ENCODE measurements around the gene ZNF280B. TPM values are rescaled to one million over a fixed set of nuclear protein-coding genes. Genes with fewer than 3 reads are reported as not detected.
"Not testable (repeated sequence)": the region's sequence is repeated elsewhere in the genome, so short reads cannot be mapped to it uniquely, and the experiment has no call there.

Gene ZNF280B
- total and polyA plus RNA-seq, 2 experiments from 2014 or later = 0.86 to 1.9 TPM

DNA sequence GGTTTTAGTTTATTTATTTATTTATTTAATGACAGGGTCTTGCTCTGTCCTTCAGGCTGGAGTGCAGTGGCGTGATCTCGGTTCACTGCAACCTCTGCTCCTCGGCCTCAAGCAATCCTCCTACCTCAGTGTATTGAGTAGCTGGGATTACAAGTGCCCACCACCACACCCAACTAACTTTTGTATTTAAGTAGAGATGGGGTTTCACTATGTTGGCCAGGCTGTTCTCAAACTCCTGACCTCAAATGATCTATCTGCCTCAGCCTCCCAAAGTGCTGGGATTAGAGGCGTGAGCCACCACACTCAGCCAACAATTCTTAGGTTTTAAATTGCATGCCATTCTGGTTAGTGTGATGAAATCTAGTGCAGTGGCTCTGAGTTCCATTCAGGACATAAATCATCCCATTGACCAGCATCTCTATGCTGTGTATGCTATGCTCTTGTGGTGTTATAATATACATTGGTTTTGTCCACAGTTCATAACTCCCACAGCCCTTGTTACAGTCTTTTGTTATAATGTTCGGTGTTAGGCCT, 28.5 kb downstream of the ZNF280B start:
- Histone ChIP-seq H3K36me3 (no peaks in the 10 kb centered on the region), H3K27me3 (no peaks in the 10 kb centered on the region), H3K4me3 (no peak overlapping the region), H3K27ac (no peak overlapping the region), H3K9me3 (ENCODE audit: low read depth) (no peaks in the 10 kb centered on the region), H3K4me1 (ENCODE audit: low read depth) (no peaks in the 10 kb centered on the region)
- DNase-seq (ENCODE audit: low read depth in 1 of 2, low spot score in 1 of 2) = peak in 1 of 2 donors; percentile 3
- TF ChIP-seq, protein P1, sequence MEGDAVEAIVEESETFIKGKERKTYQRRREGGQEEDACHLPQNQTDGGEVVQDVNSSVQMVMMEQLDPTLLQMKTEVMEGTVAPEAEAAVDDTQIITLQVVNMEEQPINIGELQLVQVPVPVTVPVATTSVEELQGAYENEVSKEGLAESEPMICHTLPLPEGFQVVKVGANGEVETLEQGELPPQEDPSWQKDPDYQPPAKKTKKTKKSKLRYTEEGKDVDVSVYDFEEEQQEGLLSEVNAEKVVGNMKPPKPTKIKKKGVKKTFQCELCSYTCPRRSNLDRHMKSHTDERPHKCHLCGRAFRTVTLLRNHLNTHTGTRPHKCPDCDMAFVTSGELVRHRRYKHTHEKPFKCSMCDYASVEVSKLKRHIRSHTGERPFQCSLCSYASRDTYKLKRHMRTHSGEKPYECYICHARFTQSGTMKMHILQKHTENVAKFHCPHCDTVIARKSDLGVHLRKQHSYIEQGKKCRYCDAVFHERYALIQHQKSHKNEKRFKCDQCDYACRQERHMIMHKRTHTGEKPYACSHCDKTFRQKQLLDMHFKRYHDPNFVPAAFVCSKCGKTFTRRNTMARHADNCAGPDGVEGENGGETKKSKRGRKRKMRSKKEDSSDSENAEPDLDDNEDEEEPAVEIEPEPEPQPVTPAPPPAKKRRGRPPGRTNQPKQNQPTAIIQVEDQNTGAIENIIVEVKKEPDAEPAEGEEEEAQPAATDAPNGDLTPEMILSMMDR (IDR thresholded peaks at IDR 0.05; ENCODE audit: low read depth, low read length) = no peak

DNA sequence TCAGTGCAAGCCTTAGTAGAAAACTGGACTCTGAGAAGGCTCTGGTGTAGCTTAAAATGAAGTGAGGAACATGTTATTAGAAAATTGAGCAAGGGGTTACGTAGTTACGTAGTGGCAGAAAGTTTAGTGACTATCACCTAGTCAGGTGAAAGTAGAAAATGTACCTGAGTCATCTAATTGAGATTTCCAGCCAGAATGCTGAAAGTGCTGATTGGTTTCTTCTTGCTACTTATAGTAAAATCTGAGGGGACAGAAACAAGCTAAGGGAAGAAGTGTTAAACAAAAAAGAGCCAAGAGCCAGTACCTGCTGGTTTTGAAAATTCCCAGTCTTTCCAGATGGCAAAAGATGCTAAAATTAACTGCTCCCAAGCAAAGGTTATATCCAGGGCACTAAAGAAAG, 29.4 kb downstream of the ZNF280B start:
- Histone ChIP-seq H3K4me3 (no peak overlapping the region), H3K4me1 (ENCODE audit: low read depth) (no peaks in the 10 kb centered on the region), H3K27ac (no peak overlapping the region), H3K36me3 (no peaks in the 10 kb centered on the region), H3K27me3 (no peaks in the 10 kb centered on the region), H3K9me3 (ENCODE audit: low read depth) (no peaks in the 10 kb centered on the region)
- no peak for DNase-seq (ENCODE audit: low read depth in 1 of 2, low spot score in 1 of 2)
- TF ChIP-seq, protein P1 (IDR thresholded peaks at IDR 0.05; ENCODE audit: low read depth, low read length) = no peak

DNA sequence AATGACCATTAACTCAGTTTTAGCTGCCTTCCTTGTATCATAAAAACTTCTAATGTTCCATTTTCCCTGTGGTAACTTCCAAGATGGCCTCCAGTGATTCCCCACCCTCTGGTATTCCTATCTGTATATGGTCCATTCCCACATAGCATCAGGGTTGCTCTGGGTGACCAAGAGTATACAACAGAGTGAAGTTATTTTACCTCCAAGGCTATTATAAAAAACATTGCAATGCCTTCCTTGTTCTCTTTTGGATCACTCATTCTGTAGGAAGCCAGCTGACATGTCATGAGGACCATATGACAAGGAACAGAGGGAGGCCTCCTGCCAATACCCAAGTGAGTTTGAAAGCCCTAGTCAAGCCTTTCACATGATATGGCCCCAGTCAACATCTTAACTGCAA, 30.1 kb downstream of the ZNF280B start:
- no peak for DNase-seq (ENCODE audit: low read depth in 1 of 2, low spot score in 1 of 2)
- no peaks in the 10 kb centered on the region for H3K27me3 ChIP-seq
- H3K4me1 ChIP-seq (ENCODE audit: low read depth) = no peaks in the 10 kb centered on the region
- no peaks in the 10 kb centered on the region for H3K36me3 ChIP-seq
- no peaks in the 10 kb centered on the region for H3K9me3 ChIP-seq (ENCODE audit: low read depth)
- TF ChIP-seq, protein P1 (IDR thresholded peaks at IDR 0.05; ENCODE audit: low read depth, low read length) = no peak
- no peak overlapping the region for H3K27ac ChIP-seq
- no peak overlapping the region for H3K4me3 ChIP-seq

DNA sequence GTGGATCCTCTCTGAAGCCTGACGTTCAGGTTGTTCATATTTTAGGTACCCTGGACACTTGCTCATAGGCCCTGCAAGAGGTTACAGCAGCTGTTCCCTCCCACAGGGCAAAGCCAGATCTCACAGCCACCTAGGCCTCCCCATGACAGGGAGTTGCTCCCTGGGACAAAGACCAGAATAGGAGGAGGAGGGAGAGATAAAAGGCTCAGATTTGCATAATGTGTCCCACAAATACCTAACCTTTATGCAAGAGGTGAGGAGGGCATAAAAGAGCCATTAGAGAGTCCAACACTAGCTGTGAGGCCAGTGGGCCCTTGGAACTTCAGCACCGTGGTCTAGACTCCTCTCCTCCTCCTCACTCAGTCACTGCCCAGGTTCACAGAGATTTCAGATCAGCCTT, 33.8 kb downstream of the ZNF280B start:
- TF ChIP-seq, protein P1 (IDR thresholded peaks at IDR 0.05; ENCODE audit: low read depth, low read length) = no peak
- H3K27me3 ChIP-seq = no peaks in the 10 kb centered on the region
- DNase-seq (ENCODE audit: low read depth in 1 of 2, low spot score in 1 of 2) = no peak
- no peaks in the 10 kb centered on the region for H3K36me3 ChIP-seq
- H3K4me1 ChIP-seq (ENCODE audit: low read depth) = no peaks in the 10 kb centered on the region
- no peaks in the 10 kb centered on the region for H3K9me3 ChIP-seq (ENCODE audit: low read depth)
- no peak overlapping the region for H3K4me3 ChIP-seq
- H3K27ac ChIP-seq = no peak overlapping the region

DNA sequence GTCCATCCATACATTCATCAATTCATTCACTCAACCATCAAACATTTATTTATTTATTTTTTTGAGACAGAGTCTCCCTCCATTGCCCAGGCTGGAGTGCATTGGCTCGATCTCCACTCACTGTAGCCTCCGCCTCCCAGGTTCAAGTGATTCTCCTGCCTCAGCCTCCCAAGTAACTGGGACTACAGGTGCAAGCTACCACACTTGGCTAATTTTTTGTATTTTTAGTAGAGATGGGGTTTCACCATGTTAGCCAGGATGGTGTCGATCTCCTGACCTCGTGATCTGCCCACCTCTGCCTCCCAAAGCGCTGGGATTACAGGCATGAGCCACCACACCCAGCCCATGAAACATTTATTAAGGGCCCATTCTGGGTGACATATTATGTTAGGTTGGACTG, 37.4 kb downstream of the ZNF280B start:
- not testable (repeated sequence) for H3K9me3 ChIP-seq (ENCODE audit: low read depth); H3K27me3 ChIP-seq; DNase-seq (ENCODE audit: low read depth in 1 of 2, low spot score in 1 of 2); H3K36me3 ChIP-seq; H3K4me3 ChIP-seq; H3K4me1 ChIP-seq (ENCODE audit: low read depth); H3K27ac ChIP-seq

DNA sequence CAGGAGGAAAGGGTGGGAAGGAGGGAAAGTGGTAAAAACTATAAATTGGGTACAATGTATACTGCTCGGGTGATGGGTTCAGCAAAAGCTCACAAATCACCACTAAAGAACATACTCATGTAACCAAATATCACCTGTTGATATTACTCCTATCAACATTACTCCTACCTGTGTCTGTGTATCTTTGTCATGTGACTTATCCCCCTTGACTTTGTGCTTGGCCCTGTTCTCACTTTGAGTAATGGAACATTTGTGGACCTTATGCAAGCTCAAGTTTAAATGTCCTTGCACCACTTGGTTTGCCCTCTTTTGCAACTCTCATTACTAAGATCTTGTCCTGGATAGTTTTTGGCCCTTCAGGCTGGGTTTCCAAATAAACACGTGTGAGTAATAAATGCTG, 39.0 kb downstream of the ZNF280B start:
- DNase-seq (ENCODE audit: low read depth in 1 of 2, low spot score in 1 of 2) = no peak
- H3K9me3 ChIP-seq (ENCODE audit: low read depth) = no peaks in the 10 kb centered on the region
- no peak overlapping the region for H3K27ac ChIP-seq
- H3K27me3 ChIP-seq = no peaks in the 10 kb centered on the region
- no peaks in the 10 kb centered on the region for H3K36me3 ChIP-seq
- H3K4me1 ChIP-seq (ENCODE audit: low read depth) = no peaks in the 10 kb centered on the region
- no peak overlapping the region for H3K4me3 ChIP-seq
- TF ChIP-seq, protein P1 (IDR thresholded peaks at IDR 0.05; ENCODE audit: low read depth, low read length) = no peak

DNA sequence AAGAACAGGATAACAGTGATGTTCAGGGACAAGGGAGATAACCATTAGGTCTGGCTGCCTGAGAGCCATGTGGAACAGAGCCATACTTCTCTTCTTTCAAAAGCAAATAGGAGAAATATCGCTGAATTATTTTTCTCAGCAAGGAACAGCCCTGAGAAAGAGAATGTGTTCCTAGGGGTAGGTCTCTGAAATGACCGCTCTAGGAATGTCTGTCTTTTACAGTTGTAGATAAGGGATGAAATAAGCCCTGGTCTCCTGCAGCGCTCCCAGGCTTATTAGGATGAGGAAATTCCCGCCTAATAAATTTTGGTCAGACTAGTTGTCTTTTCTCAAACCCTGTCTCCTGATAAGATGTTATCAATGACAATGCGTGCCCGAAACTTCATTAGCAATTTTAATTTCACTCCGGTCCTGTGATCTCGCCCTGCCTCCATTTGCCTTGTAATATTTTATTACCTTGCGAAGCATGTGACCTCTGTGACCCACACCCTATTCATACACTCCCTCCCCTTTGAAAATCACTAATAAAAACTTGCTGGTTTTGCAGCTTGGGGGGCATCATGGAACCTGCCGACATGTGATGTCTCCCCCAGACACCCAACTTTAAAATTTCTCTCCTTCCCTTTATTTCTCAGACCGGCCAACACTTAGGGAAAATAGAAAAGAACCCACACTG, 39.6 kb downstream of the ZNF280B start:
- H3K27ac ChIP-seq; H3K4me1 ChIP-seq (ENCODE audit: low read depth); H3K9me3 ChIP-seq (ENCODE audit: low read depth); H3K36me3 ChIP-seq; H3K4me3 ChIP-seq; H3K27me3 ChIP-seq; DNase-seq (ENCODE audit: low read depth in 1 of 2, low spot score in 1 of 2): not testable (repeated sequence)

All from cardiac muscle cell (in vitro differentiated cells and primary cell).